Stimulated activated CD4-positive, alpha-beta T cell treated with anti-CD3 and anti-CD28 coated beads, Interleukin-1b, Interleukin-23, amount 100 ng/mL, for 24 hours (primary cell): ENCODE data around the gene TLL2.

Experiments used
- DNase-seq, 4 experiments: peaks; one replicate each; pipeline ENCODE4 v3.0.0-alpha.2; 2020; ENCODE audit warnings: low read depth in 4 of 4, low spot score in 1 of 4

TLL2 gene

DNA sequence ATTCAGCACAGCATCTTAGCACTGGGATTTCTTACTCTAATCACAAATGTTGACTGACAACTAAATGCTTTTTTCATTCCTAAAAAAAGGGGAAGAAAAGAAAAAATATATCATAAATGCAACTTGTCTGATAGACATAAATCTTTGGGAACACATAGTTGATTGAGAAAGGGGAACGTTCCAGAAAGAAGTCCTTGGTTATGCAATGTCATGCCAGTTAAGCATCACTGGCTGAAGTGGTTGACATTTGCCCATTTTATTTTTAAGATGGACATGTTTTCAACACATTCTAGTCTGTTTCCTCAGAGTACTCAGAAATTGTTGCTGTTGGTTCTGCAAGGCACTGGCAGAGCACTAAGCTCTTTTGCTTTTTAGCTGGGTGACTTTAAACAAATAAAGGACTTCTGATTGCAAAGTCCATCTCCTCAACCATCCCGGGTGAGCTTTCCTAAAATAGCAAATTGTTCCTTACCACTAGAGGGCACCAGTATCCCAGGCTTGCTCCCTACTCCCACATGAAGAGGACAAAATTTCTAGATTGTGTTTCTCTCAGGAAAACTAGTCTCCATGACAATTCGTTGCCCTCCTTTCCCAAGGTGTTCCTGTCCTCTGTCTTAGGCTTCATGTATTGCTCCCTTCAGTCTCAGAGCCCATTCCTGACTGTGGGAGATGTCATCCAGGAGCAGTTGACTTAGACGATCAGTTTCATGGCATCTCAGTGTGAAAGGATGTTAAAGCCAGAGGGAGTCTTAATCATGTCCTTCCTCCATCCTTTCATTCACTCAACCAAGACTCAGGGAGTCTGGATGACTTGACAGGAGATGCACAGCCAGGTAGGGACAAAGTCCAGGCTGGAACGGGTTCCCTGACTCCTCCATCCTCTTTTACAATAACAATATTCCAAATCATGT, 178.9 kb downstream of the TLL2 start:
- no peak for DNase-seq

DNA sequence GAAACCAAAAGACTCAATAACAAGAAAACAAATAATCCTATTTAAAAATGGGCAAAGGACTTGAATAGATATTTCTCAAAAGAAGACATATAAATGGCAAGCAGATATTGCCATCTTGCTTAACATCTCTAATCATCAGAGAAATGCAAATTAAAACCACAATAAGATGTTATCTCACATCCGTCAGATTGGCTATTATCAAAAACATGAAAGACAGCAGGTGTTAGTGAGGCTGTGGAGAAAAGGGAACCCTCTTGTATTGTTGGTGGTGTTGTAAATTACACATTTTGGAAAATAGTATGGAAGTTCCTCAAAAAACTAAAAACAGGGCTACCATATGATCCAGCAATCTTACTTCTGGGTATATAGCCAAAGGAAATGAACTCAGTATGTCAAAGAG, 180.6 kb downstream of the TLL2 start:
- DNase-seq, result no peak

DNA sequence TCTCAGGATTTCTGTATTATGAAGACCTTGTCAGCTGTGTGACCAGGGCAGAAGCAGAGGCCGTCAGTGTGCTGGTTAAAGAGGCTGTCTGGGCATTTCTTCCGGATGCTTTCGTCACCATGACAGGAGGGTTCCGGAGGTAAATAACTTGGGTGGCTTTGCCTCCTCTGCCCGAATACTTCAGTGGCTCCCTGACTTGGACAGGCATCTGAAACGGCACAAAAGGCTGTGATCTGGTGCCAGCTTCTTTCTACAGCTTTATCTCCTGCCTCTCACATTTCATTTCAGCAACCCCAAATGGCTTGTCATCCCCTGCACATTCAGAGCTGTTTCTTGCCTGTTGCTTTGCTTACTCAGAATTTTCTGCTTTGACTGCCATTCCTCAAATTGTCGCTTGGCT, 186.3 kb downstream of the TLL2 start:
- DNase-seq, result no peak

DNA sequence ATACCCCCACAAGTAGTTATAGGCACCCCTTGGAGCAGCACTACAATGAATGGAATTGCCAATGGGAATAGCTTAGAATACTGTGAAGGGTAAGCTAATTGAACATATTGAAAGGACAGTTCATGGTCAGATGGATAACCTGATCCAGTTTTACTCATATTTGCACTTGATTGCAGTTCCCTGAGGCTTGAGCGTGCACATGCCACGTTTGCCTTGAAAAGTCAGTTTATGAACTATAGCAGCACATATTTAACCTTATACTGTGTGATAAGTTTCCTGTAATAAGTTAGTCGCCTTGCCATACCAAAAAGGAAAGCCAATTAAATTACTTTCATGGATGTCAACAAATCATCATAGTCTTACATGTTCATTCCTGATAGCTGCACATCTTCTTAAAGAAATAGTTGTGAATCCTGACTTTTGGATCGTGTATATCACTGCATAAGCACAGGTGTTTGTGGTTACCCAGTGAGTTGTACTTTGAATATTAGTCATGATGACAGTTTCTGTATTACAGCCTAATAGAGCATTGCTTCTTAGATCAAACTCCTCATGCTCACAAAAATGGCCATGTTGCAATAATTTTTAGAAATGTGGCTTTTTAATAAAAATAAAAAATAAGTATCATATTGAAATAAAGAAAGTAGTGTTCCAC, 187.9 kb downstream of the TLL2 start:
- no peak for DNase-seq

DNA sequence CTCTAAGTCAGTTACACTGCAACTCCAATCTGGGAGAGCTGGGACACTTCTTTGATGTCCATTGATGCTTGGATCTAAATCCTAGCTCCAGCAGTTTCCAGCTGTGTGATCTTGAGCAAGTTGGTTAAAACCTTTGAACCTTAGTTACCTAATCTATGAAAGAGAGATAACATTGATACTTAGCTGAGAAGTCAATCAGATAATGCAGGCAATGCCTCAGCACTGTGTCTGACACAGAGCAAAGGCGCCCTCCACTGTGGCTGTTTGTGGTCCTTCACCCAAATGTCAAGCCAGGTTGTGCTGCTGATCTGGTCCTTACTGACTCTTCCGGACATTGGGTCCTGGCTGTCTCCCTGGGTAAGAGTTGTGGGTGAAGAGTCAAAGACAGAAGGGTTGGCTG, 189.3 kb downstream of the TLL2 start:
- DNase-seq, result no peak

DNA sequence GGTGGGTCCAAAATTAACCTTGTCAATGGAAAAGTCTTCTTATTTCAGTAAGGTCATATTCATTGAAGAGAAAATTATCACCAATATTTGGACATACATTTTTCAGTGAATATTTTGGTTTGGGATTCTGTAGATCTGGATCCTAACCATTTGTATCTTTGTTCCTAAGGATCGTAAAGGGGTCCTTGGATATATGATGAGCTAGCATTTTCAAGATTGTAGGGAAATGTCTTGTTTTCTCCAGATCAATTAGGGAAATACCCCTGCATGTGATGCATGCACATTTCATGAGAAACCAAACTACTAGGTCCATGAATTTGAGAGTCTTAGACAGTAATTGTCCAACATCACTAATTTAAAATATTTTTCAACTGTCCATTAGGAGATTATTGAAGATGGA, 191.5 kb downstream of the TLL2 start:
- no peak for DNase-seq

DNA sequence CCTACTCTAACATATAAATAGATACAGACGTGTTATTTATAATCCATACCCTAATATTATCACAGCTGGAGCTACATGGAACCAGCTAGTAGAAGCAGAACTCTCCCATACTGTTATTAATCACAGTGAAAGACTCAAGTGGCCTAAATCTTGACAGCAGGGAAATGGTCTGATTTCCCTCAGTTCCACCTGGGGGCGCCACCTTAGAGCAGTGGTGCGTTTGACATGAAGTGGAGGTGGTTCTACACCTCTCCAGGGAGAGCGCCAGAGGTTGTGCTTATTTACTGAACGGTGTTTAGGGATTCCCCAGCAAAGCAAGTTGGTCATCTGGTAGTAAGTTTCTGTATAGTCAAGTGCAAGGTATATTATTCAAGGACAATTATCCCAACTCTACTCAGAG, 191.9 kb downstream of the TLL2 start:
- DNase-seq, result no peak

DNA sequence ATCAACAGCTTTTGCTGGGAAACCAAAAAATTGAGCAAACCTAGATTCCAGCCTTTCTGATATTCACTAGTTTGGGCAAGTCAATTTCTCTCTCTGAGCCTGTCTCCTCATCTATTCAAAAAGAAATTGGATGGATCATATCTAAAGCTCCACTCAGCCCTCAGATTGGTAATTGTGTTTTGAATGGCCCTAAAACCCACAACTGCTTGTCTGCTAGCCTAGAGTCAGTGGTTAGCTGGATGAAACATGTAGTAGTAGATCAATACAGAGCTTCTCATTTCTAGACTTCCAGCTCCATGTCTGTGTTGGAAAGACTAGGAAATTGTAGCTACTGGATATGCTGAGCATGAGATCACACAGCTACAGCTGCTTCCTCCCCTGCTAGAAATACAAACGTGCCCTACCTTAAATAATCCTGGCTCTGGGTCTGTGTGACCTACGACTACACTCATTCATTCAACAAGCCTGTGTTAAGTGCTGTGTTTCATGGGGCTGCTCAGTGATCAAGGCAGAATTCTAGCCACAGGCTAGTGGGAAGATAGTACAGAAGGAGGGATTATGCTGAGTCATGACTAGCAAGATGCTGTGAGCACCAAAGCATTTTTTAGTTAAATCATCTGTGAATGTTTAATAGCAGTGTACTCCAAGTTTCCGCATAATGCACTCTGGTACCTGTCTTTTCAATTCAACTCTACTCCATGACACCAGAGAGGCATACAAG, 193.8 kb downstream of the TLL2 start:
- no peak for DNase-seq

DNA sequence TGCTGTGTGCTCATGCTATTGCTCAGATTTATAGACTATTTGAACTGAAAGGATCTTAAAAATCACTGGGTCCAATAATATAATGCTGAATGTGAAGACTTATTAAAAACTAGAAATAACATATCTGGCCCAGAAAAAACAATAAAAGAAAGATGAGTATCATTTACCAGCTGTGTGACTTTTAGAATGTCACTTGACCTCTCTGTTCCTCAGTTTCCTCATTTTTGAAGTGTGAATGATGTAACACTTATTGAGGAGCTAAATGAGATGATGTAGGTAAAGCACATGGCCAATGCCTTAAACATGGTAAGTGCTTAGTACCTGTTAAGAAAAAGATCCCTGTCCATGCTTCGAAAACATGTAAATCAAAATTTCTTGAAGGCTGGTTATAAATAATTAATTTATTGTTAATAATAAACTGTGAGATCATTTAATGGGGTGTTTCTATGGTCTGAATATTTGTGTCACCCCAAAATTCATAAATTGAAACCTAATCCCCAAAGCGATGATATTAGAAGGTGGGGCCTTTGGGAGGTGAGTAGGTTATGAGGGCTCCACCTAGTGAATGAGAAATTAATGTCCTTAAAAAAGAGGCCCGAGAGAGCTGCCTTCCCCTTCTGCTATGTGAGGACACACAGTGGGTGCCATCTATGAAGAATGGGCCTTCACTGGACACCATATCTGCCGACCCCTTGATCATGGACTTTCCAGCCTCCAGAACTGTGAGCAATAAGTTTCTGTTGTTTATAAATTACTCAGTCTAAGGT, 196.5 kb downstream of the TLL2 start:
- no peak for DNase-seq
